A549 (cell line): Measurements from ENCODE around the gene HEYL. TPM values are rescaled to one million over a fixed set of nuclear protein-coding genes. Genes with fewer than 3 reads are reported as not detected.

Source experiments
- ATAC-seq, 2 experiments: fragments of 200-7000 bp in 1 of 2; fragments of >200 bp in 1 of 2; cut with Nextera tagmentation in 1 of 2; cut with Tn5 transposase in 1 of 2; 3 replicates each; pipeline versions ENCODE4 v1.8.0 to v1.9.1; 2018 to 2020; ENCODE audit warnings: mild to moderate bottlenecking in 1 of 2, moderate library complexity in 1 of 2
- CTCF ChIA-PET: fragments of 300-600 bp; sonication (Branson Sonifier 250); formaldehyde crosslinking; extraction: SDS; loops from one replicate; lab custom pipeline; 2021; ENCODE audit warnings: antibody characterized with exemption, inconsistent platforms; lab: Yijun Ruan, JAX
- POLR2A ChIA-PET: fragments of 350-600 bp; formaldehyde crosslinking; extraction: SDS; loops from one replicate; lab custom pipeline; 2021; ENCODE audit warnings: antibody characterized with exemption, inconsistent platforms; lab: Yijun Ruan, JAX
- DNase-seq, 2 experiments: peaks; one replicate each; pipeline versions ENCODE4 v3.0.0 to v3.0.0-alpha.2; 2011 to 2016; ENCODE audit warnings: low read depth in 1 of 2, low spot score in 1 of 2
- FAIRE-seq: peaks from 2 replicates; lab custom pipeline; 2011; peaks lifted over from hg19 to GRCh38; lab: Jason Lieb, UNC
- H3K27ac ChIP-seq, 2 experiments: fragments of >200 bp; sonication (Bioruptor Twin); formaldehyde crosslinking; 3 replicates each; pipeline ENCODE4 v1.5.1; 2016 to 2017
- H3K4me1 ChIP-seq: fragments of >200 bp; sonication (Bioruptor Twin); formaldehyde crosslinking; 3 replicates; pipeline ENCODE4 v1.6.1; 2016
- H3K4me2 ChIP-seq: fragments of >200 bp; sonication (Bioruptor Twin); formaldehyde crosslinking; 3 replicates; pipeline ENCODE4 v1.6.1; 2016
- H3K4me3 ChIP-seq: fragments of >200 bp; sonication (Bioruptor Twin); formaldehyde crosslinking; 3 replicates; pipeline ENCODE4 v1.5.1; 2016
- H3K9me3 ChIP-seq: fragments of >200 bp; sonication (Bioruptor Twin); formaldehyde crosslinking; 3 replicates; pipeline ENCODE4 v1.6.1; 2016
- BHLHE40 ChIP-seq: IDR thresholded peaks from 2 replicates; pipeline ENCODE4 v1.6.1; 2012; ENCODE audit warnings: low read depth, low read length, inconsistent platforms
- CBX8 ChIP-seq: fragments of 200-600 bp; sonication (generic); IDR thresholded peaks from 2 replicates; pipeline ENCODE4 v1.6.1; 2016
- CEBPB ChIP-seq, 2 experiments: fragments of >200 bp in 1 of 2; sonication (Bioruptor Twin) in 1 of 2; formaldehyde crosslinking in 1 of 2; IDR thresholded peaks; 2 replicates each; pipeline ENCODE4 v1.6.1; 2012 to 2016
- E2F6 ChIP-seq: IDR thresholded peaks from 2 replicates; pipeline ENCODE4 v1.6.1; 2012; ENCODE audit warnings: low read depth, borderline replicate concordance
- FOXS1 ChIP-seq: fragments of 250-450 bp; sonication (Bioruptor Pico); IDR thresholded peaks from 2 replicates; pipeline ENCODE4 v1.5.0; 2020; ENCODE audit warnings: mild to moderate bottlenecking, moderate library complexity
- GATA3 ChIP-seq: IDR thresholded peaks from 2 replicates; pipeline ENCODE4 v1.6.1; 2012; ENCODE audit warnings: borderline replicate concordance
- HEYL ChIP-seq: fragments of 250-450 bp; sonication (Bioruptor Pico); IDR thresholded peaks from 2 replicates; pipeline ENCODE4 v1.8.0; 2021; ENCODE audit warnings: mild to moderate bottlenecking, moderate library complexity
- HOXB5 ChIP-seq: fragments of 250-450 bp; sonication (Bioruptor Pico); IDR thresholded peaks from 2 replicates; pipeline ENCODE4 v1.5.0; 2020; ENCODE audit warnings: mild to moderate bottlenecking, moderate library complexity
- JUN ChIP-seq, 2 experiments: fragments of >200 bp; sonication (Bioruptor Twin); formaldehyde crosslinking; IDR thresholded peaks; 2 replicates in 1 of 2; 3 replicates in 1 of 2; pipeline ENCODE4 v1.6.1; 2016 to 2017
- JUNB ChIP-seq: fragments of >200 bp; sonication (Bioruptor Twin); formaldehyde crosslinking; IDR thresholded peaks from 2 replicates; pipeline ENCODE4 v1.6.1; 2016
- KDM1A ChIP-seq: fragments of 200-600 bp; sonication (generic); IDR thresholded peaks from 2 replicates; pipeline ENCODE4 v1.6.1; 2016; ENCODE audit warnings: low read depth, mild to moderate bottlenecking
- MAFK ChIP-seq: fragments of 450-650 bp; IDR thresholded peaks from 2 replicates; pipeline ENCODE4 v1.6.1; 2014; ENCODE audit not compliant: partially characterized antibody
- MAZ ChIP-seq: fragments of 150-350 bp; IDR thresholded peaks from 2 replicates; pipeline ENCODE4 v1.6.1; 2014; ENCODE audit warnings: antibody characterized with exemption, low read depth, low read length, borderline replicate concordance
- MYC ChIP-seq: IDR thresholded peaks from 2 replicates; pipeline ENCODE4 v1.6.1; 2012; ENCODE audit warnings: mild to moderate bottlenecking, inconsistent platforms, low read length, improper control_type of control experiment, borderline replicate concordance
- NFE2L2 ChIP-seq: fragments of 150-350 bp; conservative IDR thresholded peaks from 2 replicates; pipeline ENCODE4 v1.6.1; 2014; ENCODE audit warnings: low read length
- PHF8 ChIP-seq: fragments of 200-600 bp; sonication (generic); IDR thresholded peaks from 2 replicates; pipeline ENCODE4 v1.6.1; 2016; ENCODE audit warnings: low read depth, mild to moderate bottlenecking, antibody characterized with exemption, moderate library complexity, borderline replicate concordance
- RAD21 ChIP-seq, 2 experiments: fragments of >200 bp in 1 of 2; sonication (Bioruptor Twin) in 1 of 2; formaldehyde crosslinking in 1 of 2; IDR thresholded peaks in 1 of 2; conservative IDR thresholded peaks in 1 of 2; 2 replicates in 1 of 2; 3 replicates in 1 of 2; pipeline ENCODE4 v1.6.1; 2012 to 2018; ENCODE audit warnings: inconsistent platforms in 1 of 2
- RNF2 ChIP-seq: fragments of 200-600 bp; sonication (generic); IDR thresholded peaks from 2 replicates; pipeline ENCODE4 v1.6.1; 2016; ENCODE audit warnings: low read depth, mild to moderate bottlenecking, antibody characterized with exemption, moderate library complexity, borderline replicate concordance
- SMC3 ChIP-seq: fragments of >200 bp; sonication (Bioruptor Twin); formaldehyde crosslinking; IDR thresholded peaks from 3 replicates; pipeline ENCODE4 v1.6.1; 2018; ENCODE audit warnings: inconsistent platforms
- TP53 ChIP-seq: fragments of 250-450 bp; sonication (Bioruptor Pico); IDR thresholded peaks from 2 replicates; pipeline ENCODE4 v1.5.0; 2021; ENCODE audit warnings: mild to moderate bottlenecking, moderate library complexity
- ZFP36 ChIP-seq: fragments of 450-650 bp; IDR thresholded peaks from 2 replicates; pipeline ENCODE4 v1.6.1; 2014; ENCODE audit warnings: borderline replicate concordance; ENCODE audit not compliant: partially characterized antibody
- ZNF302 ChIP-seq: fragments of 250-450 bp; sonication (Bioruptor Pico); IDR thresholded peaks from 2 replicates; pipeline ENCODE4 v1.9.0; 2021; ENCODE audit warnings: inconsistent platforms, mild to moderate bottlenecking, moderate library complexity
- WGBS: methylation state at CpG from one replicate; pipeline ENCODE4 v1.1.6; 2017; ENCODE audit errors: missing lambda C conversion rate; 5-methylcytosine and 5-hydroxymethylcytosine counted together
- polyA plus RNA-seq, 4 experiments: library from polyadenylated mRNA; depleted of rRNA in 3 of 4; stranded (reverse); fragments of >200 nt; fragmentation: RNase III in 1 of 4; extraction: RNeasy Plus Mini Kit Qiagen cat#74134 plus additional on column Dnase treatment in 1 of 4; gene quantifications; 2 replicates in 3 of 4; 3 replicates in 1 of 4; pipeline ENCODE4 v1.2.3, GENCODE V29; 2011 to 2017
- TF ChIP-seq, protein P1 (sequence below): fragments of >200 bp; sonication (Bioruptor Twin); formaldehyde crosslinking; IDR thresholded peaks from 3 replicates; pipeline ENCODE4 v1.6.1; 2016
- TF ChIP-seq, protein P2 (sequence below): fragments of >200 bp; sonication (Bioruptor Twin); formaldehyde crosslinking; IDR thresholded peaks from 3 replicates; pipeline ENCODE4 v1.5.1; 2016
- TF ChIP-seq, protein P3 (sequence below): IDR thresholded peaks from 2 replicates; pipeline ENCODE4 v1.6.1; 2012
- TF ChIP-seq, protein P4 (sequence below): IDR thresholded peaks from 2 replicates; pipeline ENCODE4 v1.6.1; 2012
- TF ChIP-seq, protein P5 (sequence below): fragments of 200-600 bp; sonication (generic); IDR thresholded peaks from 2 replicates; pipeline ENCODE4 v1.6.1; 2016; ENCODE audit warnings: antibody characterized with exemption, mild to moderate bottlenecking, moderate library complexity

The HEYL gene
- polyA plus RNA-seq, 2 of the 4 experiments (the other 2 are of a cell fraction): 2.2 to 2.3 TPM

DNA sequence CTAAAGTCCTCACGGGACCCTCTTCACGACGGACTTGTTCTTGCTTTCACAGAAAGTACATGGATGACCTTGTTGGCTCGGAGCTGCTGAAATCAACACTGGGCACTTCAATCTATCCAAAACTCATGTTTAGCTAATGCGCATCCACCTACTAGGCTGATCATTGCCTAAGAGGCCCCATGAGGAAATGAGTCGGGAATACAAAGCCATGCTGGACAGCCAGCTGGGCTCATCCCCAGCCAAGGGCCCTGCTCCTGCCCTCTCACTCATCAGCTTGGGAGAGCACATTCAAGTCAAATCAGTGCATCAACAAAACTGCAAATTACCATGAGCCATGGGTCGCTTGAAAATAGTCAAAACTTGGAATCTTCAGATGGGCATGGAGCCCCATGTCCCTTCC lies 14.8 kb upstream of the HEYL start (continued):
- TF ChIP-seq NFE2L2 (no peak), JUN (IDR thresholded peaks at IDR 0.05) (no peak), TP53 (CRISPR knock-in tag) (no peak), MYC (no peak), MAZ (no peak)
- TF ChIP-seq, protein P1, sequence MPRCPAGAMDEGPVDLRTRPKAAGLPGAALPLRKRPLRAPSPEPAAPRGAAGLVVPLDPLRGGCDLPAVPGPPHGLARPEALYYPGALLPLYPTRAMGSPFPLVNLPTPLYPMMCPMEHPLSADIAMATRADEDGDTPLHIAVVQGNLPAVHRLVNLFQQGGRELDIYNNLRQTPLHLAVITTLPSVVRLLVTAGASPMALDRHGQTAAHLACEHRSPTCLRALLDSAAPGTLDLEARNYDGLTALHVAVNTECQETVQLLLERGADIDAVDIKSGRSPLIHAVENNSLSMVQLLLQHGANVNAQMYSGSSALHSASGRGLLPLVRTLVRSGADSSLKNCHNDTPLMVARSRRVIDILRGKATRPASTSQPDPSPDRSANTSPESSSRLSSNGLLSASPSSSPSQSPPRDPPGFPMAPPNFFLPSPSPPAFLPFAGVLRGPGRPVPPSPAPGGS: no peak

DNA sequence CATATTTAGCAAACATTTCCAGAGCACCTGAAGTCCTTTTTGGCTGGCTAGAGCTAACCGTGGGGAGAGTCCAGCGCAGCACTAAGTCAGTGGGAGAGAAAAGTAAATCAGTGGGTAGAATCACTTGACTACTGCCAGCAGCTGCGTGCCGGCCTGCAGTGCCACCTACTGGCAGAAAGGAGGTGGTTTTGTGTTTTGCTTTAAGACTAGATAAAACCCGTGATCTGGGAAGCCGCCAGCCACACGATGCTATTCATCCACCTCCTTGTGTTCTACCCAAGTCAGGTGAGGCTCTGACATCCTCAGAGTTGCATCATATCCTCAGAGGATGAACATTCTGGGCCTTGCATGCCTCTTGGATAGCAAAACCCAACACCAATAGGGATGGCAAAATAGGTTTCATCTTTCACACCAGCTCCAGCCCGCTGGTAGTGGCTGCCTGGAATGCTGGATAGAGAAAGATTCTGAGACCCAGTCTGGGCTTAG lies 14.1 kb upstream of the HEYL start:
- no peak for TF ChIP-seq MAZ
- peak; percentile 63 for TF ChIP-seq SMC3
- TF ChIP-seq, protein P2, sequence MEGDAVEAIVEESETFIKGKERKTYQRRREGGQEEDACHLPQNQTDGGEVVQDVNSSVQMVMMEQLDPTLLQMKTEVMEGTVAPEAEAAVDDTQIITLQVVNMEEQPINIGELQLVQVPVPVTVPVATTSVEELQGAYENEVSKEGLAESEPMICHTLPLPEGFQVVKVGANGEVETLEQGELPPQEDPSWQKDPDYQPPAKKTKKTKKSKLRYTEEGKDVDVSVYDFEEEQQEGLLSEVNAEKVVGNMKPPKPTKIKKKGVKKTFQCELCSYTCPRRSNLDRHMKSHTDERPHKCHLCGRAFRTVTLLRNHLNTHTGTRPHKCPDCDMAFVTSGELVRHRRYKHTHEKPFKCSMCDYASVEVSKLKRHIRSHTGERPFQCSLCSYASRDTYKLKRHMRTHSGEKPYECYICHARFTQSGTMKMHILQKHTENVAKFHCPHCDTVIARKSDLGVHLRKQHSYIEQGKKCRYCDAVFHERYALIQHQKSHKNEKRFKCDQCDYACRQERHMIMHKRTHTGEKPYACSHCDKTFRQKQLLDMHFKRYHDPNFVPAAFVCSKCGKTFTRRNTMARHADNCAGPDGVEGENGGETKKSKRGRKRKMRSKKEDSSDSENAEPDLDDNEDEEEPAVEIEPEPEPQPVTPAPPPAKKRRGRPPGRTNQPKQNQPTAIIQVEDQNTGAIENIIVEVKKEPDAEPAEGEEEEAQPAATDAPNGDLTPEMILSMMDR: peak; percentile 74
- TF ChIP-seq, protein P3, sequence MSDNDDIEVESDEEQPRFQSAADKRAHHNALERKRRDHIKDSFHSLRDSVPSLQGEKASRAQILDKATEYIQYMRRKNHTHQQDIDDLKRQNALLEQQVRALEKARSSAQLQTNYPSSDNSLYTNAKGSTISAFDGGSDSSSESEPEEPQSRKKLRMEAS: 0 out of 2 replicates have a peak, but pooled peaks have one; percentile 11
- TF ChIP-seq KDM1A: no peak
- TF ChIP-seq BHLHE40: no peak
- peak; percentile 73 to 79 for TF ChIP-seq RAD21 (conservative IDR thresholded peaks at IDR 0.05 in 1 of 2, IDR thresholded peaks at IDR 0.05 in 1 of 2)
- TF ChIP-seq MYC: no peak
- TF ChIP-seq GATA3: no peak
- no peak for TF ChIP-seq ZNF302 (CRISPR knock-in tag)
- TF ChIP-seq, protein P4, sequence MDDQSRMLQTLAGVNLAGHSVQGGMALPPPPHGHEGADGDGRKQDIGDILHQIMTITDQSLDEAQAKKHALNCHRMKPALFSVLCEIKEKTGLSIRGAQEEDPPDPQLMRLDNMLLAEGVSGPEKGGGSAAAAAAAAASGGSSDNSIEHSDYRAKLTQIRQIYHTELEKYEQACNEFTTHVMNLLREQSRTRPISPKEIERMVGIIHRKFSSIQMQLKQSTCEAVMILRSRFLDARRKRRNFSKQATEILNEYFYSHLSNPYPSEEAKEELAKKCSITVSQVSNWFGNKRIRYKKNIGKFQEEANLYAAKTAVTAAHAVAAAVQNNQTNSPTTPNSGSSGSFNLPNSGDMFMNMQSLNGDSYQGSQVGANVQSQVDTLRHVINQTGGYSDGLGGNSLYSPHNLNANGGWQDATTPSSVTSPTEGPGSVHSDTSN: no peak
- ChIA-PET CTCF (interaction anchor here (0.6 to 10.0 kb wide), 28 partner anchors 9 to 560 kb away, joined by 3 to 143 read pairs (median 4); partner anchors contain the start of genes HEYL, NT5C1A and PABPC4), POLR2A (interaction anchor here (0.8 kb wide), 1 partner anchor 47 kb away, joined by 5 read pairs; no protein-coding TSS in a partner anchor)
- 0 out of 3 replicates have a peak overlapping the region, but pooled peaks have one; percentile 27 for H3K4me2 ChIP-seq
- no peak for FAIRE-seq
- peak; percentile 41 to 75 for DNase-seq
- no peak overlapping the region for H3K27ac ChIP-seq
- 6% methylated on average over 5 of the region's 8 CpGs for WGBS
- no peaks in the 10 kb centered on the region for H3K9me3 ChIP-seq
- peak; percentile 82 to 86 for ATAC-seq
- no peaks in the 10 kb centered on the region for H3K4me1 ChIP-seq
- no peak overlapping the region for H3K4me3 ChIP-seq

GRCh38 chr1:39652554-39652953 lies 13.1 kb upstream of the HEYL start:
- DNase-seq (no peak), FAIRE-seq (no peak)
- H3K9me3 ChIP-seq: no peaks in the 10 kb centered on the region
- no peak overlapping the region for H3K4me3 ChIP-seq
- CTCF ChIA-PET: interaction anchor here (1.0 to 10.0 kb wide), 7 partner anchors 9 to 91 kb away, joined by 3 to 143 read pairs (median 6); partner anchors contain the start of gene NT5C1A
- H3K27ac ChIP-seq: no peak overlapping the region
- TF ChIP-seq E2F6 (no peak), MAFK (no peak), CEBPB (IDR thresholded peaks at IDR 0.05) (no peak), KDM1A (no peak), GATA3 (no peak), CBX8 (no peak), JUN (IDR thresholded peaks at IDR 0.05) (no peak), ZFP36 (no peak), HEYL (CRISPR knock-in tag) (no peak), RNF2 (no peak), HOXB5 (no peak), PHF8 (no peak), FOXS1 (CRISPR knock-in tag) (no peak), JUNB (no peak)
- TF ChIP-seq, protein P5, sequence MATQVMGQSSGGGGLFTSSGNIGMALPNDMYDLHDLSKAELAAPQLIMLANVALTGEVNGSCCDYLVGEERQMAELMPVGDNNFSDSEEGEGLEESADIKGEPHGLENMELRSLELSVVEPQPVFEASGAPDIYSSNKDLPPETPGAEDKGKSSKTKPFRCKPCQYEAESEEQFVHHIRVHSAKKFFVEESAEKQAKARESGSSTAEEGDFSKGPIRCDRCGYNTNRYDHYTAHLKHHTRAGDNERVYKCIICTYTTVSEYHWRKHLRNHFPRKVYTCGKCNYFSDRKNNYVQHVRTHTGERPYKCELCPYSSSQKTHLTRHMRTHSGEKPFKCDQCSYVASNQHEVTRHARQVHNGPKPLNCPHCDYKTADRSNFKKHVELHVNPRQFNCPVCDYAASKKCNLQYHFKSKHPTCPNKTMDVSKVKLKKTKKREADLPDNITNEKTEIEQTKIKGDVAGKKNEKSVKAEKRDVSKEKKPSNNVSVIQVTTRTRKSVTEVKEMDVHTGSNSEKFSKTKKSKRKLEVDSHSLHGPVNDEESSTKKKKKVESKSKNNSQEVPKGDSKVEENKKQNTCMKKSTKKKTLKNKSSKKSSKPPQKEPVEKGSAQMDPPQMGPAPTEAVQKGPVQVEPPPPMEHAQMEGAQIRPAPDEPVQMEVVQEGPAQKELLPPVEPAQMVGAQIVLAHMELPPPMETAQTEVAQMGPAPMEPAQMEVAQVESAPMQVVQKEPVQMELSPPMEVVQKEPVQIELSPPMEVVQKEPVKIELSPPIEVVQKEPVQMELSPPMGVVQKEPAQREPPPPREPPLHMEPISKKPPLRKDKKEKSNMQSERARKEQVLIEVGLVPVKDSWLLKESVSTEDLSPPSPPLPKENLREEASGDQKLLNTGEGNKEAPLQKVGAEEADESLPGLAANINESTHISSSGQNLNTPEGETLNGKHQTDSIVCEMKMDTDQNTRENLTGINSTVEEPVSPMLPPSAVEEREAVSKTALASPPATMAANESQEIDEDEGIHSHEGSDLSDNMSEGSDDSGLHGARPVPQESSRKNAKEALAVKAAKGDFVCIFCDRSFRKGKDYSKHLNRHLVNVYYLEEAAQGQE: no peak
- TF ChIP-seq, all 56 proteins: peak for 0
- Histone ChIP-seq H3K4me1 (no peaks in the 10 kb centered on the region), H3K4me2 (no peak overlapping the region)
- 86% methylated on average over 1 of the region's 2 CpGs for WGBS
- POLR2A ChIA-PET: no interaction called here
- ATAC-seq: no peak
